Right renal cortex interstitium (tissue), 3 donors: Measurements from ENCODE around the gene PCDH15. TPM values are rescaled to one million over a fixed set of nuclear protein-coding genes. Genes with fewer than 3 reads are reported as not detected.

ENCODE experiments used
- DNase-seq, 3 donors: peaks; one replicate each; pipeline ENCODE4 v3.0.0-alpha.2; 2013; ENCODE audit warnings: low read depth in 3 of 3, low spot score in 2 of 3
- polyA plus RNA-seq, 3 donors: library from polyadenylated mRNA; unstranded; fragments of 120-200 nt; gene quantifications; one replicate each; pipeline ENCODE4 v1.2.1, GENCODE V29; 2013; ENCODE audit not compliant: insufficient read length in 3 of 3

Gene PCDH15
- polyA plus RNA-seq, 3 donors, result 5.1 to 7.8 (median 5.1) TPM

DNA sequence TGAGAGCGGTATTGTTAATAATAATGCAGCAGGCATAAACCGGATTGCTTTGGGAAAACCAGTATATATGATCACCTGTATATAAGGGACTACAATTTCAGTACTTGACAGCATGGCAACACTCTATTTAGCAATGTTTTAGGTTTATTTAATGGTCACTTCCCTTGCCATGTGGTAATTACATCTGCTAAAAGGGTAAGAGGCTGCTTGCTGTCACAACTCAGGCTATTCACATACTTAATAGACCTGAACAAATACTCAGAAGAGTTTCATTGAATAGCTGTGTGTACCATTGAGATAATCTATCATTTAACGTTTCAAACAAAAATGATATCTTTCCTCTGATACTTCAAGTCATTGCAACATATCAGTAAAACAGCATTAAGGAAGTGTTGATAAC is 90.1 kb downstream of the PCDH15 start:
- no peak for DNase-seq

DNA sequence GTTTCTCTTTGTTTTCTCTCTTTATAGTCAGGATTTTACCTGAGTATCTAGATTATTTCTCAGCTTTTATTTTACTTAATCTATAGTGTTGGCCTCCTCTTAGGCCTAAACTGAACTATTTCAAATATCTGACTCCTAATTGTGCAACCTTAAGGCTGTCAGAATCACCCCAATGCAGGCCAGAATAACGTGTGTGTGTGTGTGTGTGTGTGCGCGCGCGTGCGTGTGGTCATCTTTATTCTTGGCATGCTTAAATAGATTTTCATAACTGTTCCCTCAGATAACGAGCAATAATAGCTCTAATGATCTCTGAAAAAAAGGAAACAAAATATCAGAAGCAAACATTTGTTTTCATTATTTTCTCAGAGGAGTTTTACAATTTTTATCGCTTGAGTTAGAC is 92.4 kb downstream of the PCDH15 start:
- DNase-seq, result no peak

DNA sequence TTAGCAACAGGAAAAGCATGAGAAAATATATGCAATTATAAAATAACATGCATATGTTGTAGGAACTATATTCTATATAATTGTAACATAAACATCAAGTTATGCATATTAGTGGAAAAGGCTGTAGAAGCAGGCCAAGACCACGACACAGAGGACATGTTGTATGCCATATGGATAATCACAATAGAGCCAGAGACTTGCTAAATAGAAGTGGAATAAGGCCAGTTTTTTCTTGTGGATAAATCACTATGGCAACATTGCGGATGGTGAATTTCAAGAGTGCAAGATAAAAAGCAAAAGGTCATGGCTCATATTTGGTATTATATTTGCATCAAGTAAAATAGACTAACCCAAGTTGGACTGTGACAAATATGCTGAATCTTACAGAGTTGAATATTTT is 93.0 kb downstream of the PCDH15 start:
- DNase-seq, result no peak

DNA sequence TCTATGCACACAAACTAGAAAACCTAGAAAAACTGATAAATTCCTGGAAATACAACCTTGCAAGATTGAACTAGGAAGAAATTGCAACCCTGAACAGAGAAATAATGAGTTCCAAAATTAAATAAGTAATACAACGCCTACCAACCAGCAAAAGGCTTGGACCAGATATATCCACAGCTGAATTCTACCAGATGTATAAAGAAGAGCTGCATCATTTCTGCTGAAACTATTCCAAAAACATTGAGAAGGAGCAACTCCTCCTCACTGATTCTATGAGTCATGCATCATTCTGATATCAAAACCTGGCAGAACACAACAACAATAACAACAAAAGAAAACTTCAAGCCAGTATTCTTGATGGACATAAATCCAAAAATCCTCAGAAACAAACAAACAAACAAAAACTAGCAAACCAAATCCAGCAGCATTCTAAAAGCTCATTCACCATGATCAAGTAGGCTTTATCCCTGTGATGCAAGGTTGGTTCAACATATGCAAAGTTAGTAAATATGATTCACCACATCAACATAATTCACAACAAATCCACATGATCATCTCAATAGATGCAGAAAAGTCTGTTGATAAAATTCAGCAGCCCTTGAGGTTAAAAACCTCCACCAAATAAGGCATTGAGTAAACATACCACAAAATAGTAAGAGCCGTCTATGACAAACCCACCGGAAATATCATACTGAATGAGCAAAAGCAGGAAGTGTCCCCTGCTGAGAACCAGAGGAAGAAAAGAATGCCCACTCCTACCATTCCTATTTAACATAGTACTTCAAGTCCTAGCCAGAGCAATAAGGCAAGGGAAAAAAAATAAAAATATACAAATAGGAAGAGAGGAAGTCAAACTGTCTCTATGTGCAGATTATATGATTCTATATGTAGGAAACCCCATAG is 98.2 kb downstream of the PCDH15 start:
- no peak for DNase-seq

DNA sequence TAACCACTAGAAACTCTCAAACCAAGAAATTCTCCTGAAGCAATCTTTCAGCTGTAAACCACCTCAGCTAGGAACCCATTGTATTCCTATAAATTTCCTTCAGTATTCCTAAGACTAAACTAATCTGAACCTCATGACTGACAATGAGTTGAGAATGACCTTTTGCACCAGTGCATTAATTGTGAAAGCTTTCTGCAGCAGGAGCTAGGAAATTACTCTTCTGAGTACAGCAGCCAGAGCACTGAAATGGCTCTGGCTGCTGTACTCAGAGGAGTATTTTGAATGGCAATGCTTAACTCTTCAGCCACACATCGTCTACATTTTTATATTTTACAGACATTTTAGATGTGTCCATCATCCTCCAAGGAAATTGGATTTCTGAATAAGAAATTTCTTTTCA is 109.7 kb downstream of the PCDH15 start:
- DNase-seq, result no peak

DNA sequence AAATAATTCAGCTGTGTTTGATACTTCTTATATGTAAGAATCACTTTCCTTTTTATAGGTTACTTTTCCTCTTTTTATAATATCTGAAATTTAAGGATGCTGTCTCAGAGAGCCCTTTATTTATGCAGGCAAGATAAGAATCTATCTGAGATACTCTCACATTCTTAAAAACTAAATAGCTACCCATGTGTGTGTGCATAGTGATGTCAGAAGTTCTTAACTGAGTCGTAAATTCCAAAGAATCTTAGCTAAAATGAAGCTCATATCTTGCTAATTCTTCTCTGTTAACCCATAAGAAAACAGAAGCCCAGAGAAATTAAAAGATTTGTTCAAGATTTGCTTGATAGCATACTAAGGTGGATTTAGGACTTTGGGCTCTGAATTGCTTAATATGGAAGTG is 118.5 kb downstream of the PCDH15 start:
- no peak for DNase-seq

DNA sequence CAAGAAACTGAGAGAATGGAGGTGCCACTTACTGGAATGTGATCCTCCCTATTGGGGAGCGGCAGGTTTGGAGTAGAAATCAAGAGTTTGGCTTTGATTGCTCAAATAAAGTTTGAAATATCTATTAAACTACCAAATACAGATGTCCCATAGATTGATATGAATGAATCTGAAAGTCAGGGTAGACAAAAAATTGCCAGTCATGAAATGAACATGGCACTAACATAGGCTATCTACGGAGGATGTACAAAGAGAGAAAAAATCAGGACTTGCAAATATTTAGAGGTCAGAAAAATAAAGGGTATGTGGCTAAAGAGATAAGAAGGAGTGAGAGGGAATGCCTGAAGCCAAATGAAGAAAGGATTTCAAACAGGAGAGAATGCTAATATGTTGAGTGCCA is 119.9 kb downstream of the PCDH15 start:
- DNase-seq, result no peak

DNA sequence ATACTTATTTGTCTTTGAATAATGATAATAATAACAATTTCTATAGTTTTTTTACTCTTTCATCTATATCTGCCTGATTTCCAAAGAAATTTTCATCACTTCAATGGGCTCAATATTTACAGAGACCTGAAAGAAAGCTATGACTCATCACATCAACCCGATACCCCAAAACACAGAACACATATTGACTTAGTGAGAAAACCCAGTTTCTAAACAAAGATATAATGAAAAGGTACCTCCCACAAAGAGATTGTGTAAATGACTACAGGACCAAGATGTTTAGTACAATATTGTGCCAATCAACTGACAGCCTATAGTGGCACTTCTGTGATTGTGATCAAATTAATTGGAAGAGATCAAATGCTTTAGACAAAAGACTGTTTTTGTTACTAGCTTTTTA is 133.9 kb downstream of the PCDH15 start:
- DNase-seq, result no peak

DNA sequence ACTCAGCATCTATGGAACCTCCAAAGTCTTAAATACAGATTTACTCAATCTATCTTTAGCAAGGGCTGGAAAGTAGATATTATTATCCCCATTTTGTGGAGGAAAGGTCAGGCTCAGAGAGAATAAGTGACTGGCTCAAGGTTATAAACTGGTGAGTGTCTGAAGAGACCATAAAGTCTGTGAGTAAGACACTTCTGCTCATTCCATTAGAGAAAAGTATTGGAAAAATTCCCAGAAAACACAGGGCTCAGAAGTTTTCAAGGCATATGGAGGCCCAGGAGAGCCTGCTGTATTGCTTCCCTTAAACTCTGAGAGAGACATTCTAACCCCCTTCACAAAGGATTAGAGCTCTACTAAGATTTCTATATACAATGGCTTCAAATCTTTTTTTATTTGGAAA is 134.8 kb downstream of the PCDH15 start:
- DNase-seq, result no peak

DNA sequence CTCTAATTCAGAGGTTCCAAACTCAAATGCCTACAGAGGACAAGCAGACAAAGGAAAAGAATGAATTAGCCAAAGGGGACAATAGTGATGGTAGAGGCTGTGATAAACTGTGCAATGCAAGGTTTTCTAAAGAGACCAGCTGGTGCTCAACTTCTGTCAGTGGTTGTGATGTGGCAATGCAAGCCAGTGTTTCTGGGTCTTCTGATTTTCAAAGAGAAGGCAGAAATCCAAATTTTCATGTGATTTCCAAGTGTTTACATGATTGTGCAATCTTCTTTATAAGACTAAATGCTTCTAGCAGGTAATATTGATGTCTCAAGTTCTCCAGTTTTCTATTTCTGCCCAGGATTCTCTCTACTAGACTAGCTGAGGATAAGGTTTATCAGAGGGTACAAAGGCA is 135.9 kb downstream of the PCDH15 start:
- no peak for DNase-seq

DNA sequence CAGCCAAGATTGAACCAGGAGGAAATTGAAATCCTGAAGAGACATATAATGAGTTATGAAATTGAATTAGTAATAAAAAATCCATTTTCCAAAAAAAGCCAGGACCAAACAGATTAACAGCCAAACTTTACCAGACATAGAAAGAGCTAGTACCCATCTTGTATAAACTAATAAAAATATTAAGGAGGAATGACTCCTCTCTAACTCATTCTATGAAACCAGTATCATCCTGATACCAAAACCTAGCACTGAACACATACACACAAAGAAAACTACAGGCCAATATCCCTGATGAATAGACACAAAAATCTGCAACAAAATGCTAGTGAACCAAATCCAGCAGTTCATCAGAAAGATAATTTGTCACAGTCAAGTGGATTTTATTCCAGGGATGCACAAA is 140.6 kb downstream of the PCDH15 start:
- no peak for DNase-seq

DNA sequence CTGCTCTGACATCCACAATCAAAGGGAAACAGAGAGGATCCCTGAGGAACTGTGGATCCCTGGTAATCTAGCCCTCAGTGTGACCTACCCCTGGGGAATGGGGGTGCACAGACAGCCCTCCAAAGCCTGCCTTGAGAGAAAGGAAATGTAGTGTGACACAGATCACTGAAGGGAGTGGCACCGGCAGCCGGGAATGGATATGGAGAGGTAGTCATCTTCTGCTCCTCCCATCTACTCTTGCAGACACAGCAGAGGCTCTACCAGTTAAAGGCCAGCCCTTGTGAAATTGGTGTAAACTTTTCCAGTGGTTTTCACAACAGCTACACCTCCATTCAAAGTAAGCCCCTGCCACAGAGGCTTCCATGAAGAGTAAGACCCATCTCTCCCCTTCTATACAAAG is 144.4 kb downstream of the PCDH15 start:
- no peak for DNase-seq

DNA sequence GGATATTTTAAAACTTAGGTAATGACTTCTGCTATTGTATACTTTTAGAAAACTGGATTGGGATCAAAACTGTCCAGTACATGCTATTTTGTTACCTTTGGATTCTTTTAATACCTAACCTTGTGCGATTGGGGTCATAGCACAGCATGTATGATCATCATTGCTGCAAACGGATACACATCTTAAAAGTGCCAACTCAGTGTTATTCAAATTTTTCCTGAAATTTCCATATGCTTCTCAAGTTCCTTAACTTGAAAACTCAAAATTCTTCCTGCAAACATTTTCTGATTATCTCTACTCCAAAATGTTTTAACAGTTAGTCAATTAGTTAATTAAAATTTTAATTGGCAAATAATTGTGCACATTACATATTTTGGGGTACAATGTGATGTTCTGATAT is 147.5 kb downstream of the PCDH15 start:
- no peak for DNase-seq

DNA sequence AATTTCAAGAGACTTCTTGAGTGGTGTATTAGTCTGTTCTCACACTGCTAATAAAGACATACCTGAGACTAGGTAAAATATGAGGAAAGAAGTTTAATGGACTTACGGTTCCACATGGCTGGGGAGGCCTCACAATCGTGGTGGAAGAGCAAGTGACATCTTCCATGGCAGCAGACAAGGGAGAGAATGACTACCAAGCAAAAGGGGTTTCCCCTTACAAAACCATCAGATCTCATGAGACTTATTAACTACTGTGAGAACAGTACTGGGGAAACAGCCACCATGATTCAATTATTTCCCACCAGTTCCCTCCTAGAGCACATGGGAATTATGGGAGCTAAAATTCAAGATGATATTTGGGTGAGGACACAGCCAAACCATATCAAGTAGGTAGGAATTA is 150.5 kb downstream of the PCDH15 start:
- DNase-seq, result no peak

DNA sequence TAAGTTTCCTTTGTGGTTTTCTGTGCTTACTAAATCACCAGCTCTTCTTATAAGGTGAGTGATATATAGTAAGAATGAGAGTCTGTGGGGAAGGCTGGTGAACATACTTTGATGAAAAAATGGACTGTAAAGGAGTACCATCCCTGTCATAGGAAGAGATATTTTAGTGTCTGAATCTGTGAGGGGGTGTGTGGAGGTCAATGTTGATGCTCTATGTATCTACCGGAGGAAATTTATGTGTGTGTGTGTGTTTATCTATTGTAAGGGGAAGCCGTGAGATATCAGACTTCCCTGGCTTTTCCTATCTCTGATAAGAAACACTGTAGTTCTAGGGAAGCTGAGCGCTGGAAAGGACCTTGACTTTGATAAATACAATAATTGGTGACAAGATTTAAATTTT is 179.0 kb downstream of the PCDH15 start:
- no peak for DNase-seq

DNA sequence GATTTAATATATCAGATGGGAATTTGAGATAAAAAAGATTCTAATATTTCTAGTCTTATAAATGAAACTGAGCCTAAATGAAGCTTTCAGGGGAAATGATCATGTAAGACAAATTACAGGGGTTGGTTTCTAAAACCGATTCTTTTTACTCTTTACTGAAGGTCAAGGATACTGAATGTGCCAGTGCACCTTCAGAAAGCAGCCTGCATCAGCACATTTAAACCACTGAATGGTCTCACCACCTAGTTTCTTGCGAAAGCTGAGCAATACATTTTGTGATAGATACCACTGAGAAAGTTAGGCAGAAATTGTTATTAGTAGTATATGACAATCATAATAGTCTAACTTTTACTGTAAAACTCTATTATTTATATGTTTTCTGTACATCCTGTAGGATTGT is 180.7 kb downstream of the PCDH15 start:
- no peak for DNase-seq

DNA sequence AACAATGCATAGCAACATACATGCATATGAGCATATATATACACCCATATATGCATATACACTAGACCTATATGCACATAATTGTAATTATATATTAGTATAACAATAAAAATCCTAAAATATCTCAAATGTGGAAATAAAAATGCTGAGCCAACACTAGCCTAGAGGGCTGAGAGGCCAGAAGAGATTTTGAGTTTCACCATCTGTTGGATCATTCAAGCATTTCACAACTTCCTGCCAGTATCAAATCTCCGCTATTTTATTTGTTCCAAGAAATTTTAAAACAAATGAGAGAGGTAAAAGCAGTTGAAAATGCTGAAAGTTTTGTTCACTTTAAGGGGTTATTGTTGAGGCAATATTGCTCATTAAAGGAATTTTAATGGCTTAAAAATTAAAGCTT is 187.0 kb downstream of the PCDH15 start:
- DNase-seq, result no peak

DNA sequence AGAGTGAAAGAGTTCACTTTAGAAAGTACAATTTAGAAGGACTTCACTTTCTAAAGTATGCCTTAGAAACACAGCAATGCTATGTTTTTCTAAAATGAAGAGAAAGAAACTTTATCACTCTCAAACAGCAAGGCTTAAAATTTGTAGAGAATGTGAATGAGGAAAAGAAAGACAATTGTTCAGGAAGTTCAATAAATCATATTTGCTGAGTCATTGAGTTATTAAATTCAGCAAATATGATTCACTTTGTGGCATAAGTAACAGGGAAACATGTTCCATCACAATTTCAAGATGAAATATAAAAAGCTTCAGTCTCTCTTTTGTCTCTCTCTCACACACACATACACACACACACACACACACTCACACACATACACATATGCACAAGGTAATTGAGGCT is 187.9 kb downstream of the PCDH15 start:
- no peak for DNase-seq

DNA sequence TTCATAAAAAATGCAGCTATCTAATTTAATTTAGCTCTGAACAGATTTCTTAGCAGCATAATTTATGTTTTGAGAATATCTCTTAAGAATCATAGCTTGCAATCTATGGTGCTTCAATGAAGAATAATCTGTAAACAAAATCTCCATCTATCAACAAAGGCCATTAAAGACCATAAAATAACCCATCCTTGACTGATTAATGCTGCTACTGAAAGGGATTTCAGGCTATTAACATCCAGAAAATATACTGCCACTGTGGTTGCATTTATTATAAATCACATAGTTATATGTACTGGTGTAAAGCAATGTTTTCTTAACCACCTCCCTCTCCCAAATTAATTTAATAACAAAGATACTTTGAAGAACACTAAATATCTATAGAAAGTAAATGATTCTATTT is 191.6 kb downstream of the PCDH15 start:
- DNase-seq, result no peak

DNA sequence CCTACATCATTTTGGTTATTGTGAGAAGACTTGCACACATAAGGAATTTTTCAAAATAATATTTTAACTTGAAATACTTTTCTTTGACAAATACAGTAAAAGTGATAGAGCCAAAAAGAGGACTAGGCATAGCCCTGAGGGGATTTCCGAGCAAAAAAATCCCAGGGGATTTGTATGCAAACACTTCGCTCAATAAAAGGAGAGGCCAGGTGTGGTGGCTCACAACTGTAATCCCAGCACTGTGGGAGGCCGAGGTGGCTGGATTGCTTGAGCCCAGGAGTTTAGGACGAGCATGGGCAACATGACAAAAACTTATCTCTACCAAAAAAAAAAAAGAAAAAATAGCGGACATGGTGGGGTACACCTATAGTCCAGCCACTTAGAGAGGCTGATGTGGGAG is 193.0 kb downstream of the PCDH15 start:
- DNase-seq, result no peak

DNA sequence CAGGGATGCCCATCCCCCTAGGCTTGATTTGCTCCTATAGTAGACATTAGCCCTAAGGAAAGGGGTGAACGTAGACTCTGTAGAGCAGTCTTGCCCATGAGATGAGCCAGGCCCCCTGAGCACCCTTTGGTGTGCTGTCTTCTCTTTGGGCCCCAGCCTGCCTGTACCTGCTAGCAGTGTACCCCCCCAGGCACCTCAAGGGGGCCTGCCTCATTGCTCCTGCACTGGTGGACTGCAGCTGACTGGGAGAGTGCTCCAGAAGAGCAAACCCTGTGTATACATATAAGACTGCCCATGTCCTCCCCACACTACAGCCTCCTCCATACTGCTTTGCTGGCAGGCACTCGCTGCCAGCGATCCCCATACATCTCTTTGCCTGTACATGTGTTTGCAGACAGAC is 206.7 kb downstream of the PCDH15 start:
- DNase-seq, result no peak

DNA sequence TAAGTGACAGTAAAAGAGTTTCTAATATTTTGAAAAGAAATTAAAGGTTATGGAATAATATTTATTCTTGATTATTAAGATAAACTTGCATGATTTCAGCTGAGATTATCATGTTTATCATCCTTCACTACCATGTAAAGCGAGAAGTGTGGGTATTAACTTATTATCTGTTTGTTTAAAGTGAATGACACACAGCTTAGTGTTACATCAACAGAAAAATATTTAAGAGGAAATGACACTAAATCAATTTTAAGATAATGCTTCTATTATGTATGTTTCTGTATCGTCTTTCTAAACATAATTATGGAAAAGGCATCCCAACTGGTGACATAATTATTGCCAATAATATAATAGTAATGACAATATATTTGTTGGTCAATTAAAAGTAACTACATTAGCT is 213.1 kb downstream of the PCDH15 start:
- DNase-seq, result no peak

DNA sequence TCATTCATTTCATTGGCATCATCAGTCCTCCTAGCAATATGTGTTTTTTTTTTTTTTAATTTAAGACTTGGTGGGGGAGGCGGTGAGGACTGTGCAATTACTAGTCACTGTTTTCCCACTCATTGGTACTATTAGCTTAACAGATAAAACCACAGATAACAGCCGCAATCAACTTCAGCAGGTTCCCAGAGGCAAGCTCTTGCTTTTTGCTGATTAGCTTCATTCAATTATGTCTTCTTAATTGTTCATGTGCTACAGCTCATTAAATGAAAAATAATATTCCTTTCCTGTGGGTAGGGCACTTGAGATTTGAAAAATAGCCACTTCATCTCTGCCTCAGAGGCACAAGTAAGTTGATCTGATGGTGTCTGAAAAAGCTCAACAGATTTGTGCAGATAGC is 215.5 kb downstream of the PCDH15 start:
- no peak for DNase-seq
